DMS153 treated with DMSO at 0.1 percent for 48 hours (cell line): Measurements from ENCODE around the gene VPS37B.
A peak's percentile ranks its signal among the peaks of the same experiment; 100 is the strongest.
"Not testable (repeated sequence)": the region's sequence is repeated elsewhere in the genome, so short reads cannot be mapped to it uniquely, and the experiment has no call there.

ENCODE experiments used
- DNase-seq: peaks from one replicate; lab custom pipeline; 2025; ENCODE audit not compliant: unreplicated experiment; lab: John Stamatoyannopoulos, UW

VPS37B gene, protein sequence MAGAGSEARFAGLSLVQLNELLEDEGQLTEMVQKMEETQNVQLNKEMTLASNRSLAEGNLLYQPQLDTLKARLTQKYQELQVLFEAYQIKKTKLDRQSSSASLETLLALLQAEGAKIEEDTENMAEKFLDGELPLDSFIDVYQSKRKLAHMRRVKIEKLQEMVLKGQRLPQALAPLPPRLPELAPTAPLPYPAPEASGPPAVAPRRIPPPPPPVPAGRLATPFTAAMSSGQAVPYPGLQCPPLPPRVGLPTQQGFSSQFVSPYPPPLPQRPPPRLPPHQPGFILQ

DNA sequence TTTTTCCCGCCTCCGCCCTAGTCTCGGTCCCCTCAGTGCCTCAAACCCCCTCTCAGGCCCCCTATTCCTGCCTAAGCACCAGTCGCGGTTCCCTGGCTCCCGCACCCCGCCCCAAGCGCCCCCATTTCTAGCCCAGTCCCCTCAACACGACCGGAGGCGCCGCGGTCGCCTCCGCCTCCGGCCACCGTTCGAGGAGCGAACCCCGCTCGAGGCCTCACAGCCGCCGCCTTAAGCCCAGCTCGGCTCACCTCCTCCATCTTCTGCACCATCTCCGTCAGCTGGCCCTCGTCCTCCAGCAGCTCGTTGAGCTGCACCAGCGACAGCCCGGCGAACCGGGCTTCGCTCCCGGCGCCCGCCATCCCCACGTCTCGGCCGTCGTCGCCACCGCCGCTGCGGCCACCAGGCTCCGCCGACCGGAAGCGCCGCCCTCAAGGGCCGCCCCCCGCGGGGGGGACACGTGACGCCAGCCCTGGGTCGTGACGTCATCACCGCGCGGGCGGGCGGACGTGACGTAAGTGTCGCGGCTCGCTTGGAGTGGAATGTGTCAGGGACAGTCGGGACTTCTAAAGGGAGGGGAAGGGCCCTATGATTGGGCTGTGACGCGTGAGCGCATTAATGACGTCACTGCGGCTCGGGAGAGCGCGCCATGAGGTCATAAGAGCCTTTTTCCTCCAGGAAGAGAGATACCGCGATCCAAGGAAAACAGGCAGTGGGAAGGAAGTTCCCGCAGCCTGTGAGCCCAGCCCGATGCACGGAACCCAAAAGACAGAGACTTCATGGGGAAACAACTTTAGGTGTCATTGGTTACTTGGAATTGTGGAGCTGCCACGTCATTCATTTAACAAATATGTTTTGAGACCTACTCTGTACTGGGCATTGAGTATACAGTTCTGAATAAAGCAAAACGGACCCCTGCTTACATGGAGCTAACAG is at the start of gene VPS37B:
TSS of gene VPS37B (minus strand) at position 421 of the 933 bp plus-strand sequence. CDS start at position 359, 62 bp downstream.
- DNase-seq: peak; percentile 43

DNA sequence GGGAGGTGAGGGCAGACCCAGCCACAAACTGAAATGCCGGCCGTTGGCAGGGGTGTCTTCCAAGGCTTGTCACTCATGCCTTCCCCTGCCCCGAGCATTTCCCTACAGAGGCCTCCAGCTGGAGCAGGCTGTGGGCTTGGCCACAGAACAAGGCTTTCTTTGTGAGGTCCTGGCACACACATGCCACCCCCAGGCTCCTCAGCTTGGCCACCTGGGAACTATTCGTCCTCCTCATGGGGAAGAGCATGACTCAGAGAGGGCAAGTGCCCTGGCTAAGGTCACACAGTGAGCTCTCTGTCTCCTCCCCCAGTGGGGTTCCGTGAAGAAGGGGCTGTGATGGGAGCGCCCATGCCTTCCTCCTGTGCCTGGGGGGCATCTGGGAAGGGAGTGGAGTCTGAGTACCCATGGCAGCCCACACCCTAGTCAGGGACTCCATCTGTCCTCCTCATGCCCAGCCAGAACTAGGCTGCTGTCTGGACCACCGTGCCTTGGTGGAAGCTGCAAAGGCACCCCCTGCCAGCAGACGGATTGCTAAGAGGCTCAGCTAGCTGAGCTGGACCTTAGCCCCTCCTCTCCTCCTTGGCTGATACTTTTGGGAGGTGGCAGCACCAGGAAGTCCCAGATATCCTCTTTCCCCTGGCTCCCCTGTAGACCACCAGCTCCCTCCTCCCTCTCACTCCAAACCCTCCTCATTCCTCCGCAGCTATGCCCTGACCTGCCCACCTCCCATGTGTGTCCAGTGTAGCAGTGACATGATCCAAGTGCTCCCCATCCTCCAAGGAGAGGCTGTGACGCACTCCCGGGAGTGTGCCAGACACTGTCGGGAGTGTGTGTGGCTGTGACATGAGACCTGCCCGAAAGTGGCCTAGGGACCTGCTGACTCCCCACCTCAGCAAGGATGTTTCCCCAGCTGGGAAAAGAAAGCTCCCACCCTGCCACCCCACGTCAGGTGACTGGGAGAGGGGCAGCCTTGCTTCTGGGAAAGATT is 49.0 kb upstream of the VPS37B start:
- no peak for DNase-seq

DNA sequence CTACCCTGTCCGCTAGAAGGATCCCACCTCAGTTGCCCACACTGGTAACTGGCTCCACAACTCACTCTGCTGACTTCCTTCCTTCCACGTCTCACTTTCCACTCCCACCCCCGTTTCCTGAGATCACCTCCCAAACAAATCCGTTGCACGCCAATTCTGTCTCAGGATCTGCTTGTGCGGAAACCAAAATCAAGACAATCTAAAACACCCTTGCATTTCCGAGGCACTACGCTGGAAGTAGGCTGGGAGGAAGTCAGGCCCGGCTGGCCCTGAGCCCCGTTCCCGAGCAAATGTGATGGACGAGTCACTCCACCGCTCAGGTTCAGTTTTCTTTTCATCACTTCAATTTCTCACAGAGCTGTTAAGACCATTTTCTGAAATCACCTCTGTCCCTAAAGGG is 47.3 kb upstream of the VPS37B start:
- no peak for DNase-seq

DNA sequence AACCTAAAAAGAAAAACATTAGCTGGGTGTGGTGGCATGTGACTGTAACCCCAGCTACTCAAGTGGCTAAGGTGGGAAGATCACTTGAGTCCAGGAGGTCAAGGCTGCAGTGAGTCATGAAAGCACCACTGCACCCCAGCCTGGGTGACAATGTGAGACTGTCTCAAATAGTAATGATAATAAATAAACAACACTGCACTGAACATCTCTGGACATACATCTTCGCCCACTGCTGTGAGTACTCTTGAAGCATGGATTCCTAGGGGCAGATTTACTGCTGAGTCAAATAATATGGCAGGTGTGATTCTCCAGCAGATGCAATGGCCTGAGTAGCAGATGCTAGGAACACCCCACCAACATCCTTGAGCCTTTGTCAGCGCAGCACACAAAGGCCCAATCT is 46.7 kb upstream of the VPS37B start:
- no peak for DNase-seq

DNA sequence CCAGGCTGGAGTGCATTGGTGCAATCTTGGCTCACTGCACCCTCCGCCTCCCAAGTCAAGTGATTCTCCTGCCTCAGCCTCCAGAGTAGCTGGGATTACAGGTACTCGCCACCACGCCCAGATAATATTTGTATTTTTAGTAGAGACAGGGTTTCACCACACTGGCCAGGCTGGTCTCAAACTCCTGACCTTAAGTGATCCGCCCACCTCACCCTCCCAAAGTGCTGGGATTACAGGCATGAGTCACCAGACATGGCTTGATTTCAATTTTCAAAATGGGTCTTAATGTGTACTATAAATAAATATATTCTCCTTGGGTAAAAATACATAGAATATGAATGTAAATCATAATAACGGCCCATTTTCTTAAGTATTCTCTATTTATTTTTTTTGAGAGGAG is 45.4 kb upstream of the VPS37B start:
- DNase-seq: not testable (repeated sequence)

DNA sequence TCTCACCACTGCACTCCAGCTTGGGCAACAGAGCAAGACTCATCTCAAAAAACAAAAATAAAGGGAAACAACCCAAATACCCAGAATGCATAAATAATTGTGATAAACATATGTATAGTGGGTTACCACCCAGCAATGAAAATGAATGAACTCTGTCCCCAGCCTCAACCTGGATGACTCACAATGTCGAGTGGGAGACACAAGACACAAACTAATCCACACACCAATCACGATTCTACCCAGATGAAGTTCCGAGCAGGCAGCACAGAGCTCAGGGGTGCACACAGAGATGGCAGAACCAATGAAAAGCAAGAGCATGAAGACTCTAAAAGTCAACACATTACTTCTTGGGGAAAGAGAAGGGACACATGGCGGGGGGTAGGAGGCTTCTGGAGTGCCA is 43.2 kb upstream of the VPS37B start:
- no peak for DNase-seq

DNA sequence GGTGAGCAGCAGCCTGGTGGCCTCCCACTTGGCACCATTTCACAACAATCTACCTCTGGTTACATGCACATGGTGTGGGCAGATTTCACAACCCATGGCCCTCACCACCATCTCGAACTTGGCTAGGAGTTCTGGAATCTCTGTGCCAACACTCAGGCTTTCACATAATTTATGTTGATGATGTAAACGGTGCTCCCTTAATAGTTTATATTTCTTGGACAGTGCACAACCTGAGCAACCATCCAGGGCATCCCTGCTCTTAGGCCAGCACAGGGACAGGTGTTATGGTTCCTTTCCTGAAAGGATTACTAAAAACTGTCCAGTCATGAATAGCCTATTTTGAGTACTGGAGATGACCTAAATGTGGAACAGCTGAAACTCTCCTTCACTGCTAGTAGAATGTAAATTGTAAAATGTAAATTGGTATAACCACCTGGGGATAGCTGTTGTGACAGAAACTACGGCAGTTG is 41.7 kb upstream of the VPS37B start:
- DNase-seq: no peak

DNA sequence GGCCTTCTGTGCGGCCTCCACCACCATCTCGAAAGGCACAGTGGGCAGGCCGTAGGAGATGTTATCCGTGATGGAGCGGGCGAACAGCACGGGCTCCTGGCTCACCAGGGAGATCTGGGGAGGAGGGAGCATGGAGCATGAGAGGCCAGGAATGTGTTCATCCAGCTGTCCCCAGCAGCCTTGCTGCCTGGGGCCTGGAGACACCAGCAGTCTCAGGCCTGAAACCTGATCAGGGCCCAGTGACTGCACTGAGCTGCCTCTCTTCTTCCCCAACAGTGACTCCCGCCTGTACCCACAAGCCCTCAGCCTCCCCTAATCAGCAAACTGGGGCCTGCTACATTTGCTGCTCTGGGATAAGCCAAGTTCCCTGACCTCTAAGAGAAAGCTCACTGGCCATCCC is 39.4 kb upstream of the VPS37B start:
- no peak for DNase-seq

DNA sequence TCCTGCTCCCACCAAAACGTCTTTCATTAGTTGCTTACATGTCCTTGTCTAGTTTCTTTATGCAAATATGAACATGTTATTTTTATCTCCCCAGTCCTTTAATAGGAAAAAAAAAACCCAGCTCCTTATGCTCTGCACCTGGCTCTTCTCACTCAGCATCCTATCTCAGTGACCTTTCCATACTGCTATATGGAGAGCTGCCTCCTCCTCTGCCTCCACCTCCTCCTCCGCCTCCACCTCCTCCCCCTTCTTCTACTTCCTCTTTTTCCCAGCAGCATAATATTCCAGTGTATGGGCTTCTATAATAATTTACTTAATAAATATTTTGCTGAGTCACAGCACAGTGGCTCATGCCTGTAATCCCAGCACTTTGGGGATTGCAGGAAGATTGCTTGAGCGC is 38.8 kb upstream of the VPS37B start:
- no peak for DNase-seq

DNA sequence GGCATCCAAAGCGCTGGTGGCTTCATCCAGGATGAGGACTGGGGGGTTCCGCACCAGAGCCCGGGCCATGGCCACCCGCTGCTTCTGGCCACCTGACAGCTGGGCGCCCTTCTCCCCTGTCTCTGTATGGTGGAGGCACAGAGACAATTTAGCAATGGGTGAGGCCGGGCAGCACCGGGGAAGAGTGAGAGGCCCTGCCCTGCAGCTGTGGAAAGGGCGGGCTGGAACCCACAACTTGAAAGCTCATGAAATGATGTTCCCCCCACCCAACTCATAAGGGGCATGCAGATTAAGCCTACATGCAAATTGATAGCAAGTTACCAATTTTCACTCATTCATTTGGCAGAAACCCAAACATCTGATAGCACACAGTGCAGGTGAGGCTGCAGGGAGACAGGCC is 36.3 kb upstream of the VPS37B start:
- DNase-seq: no peak

DNA sequence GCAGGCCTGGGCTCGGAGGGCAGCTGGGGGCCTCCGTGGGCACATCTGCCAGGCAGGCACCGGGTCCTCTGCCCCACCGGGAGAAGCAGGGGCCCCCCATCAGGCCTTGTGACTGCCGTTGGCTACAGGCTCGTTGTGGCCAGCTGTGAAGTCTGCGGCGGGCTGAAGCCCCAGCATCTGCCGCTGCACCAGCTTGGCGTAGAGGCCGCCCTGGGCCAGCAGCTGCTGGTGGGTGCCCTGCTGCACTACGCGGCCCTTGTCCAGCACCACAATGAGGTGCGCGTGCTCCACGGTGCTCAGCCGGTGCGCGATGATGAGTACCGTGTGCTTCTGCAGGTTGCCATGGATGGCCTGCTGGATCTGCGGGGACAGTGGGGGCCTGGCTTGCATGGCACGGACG is 33.9 kb upstream of the VPS37B start:
- no peak for DNase-seq

DNA sequence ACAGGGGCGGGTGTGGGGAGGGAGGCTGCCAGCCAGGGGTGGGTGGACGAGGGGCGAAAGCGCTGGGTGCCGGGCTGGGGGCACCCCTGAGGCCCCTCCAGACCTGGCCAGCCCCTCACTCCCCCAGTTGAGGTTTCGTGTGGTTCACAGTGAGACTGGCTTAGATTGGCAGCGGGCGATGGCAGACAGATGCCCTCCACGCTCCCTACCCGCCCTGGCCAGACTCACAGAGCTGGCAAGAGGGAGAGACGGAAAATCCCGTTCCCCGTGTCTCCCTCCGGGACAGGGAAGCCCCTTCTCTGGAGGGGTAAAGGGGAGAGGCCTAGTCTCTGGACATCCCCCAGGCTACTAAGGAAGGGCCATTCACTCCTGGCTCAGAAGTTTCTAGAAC is 33.2 kb upstream of the VPS37B start:
- DNase-seq: no peak

DNA sequence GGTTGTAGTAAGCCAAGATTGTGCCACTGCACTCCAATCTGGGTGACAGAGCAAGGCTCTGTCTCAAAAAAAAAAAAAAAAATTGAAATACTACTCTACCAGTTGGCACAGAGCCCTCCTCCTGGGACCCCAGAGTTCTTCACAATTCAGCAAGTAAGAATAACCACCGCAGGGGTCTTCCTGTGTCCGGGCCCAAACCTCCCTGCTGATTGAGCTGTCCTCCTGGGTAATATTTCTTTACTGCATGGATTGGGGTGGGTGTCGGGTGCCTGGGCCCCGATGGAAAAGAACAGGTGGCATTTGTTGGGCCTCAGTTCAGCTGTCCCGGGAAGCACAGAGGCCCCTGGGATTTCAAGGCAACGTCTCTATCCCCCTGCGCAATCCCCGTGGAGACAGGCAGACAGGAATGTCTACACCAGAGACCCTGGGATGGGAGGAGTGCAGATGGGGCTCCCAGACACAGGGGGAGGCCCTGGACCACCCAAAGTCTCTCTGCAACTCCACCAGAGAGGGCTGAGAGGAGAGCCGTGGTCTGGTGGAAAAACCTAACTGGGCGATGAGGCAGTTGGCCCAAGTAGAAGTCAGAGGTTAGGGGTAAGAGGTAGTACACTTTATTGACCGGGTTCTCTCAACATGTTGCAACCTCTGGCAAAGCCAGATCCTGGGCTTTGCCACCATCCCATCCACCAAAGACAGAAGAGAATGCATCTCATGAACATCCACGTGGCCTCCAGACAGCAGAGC is 32.7 kb upstream of the VPS37B start:
- DNase-seq: no peak

DNA sequence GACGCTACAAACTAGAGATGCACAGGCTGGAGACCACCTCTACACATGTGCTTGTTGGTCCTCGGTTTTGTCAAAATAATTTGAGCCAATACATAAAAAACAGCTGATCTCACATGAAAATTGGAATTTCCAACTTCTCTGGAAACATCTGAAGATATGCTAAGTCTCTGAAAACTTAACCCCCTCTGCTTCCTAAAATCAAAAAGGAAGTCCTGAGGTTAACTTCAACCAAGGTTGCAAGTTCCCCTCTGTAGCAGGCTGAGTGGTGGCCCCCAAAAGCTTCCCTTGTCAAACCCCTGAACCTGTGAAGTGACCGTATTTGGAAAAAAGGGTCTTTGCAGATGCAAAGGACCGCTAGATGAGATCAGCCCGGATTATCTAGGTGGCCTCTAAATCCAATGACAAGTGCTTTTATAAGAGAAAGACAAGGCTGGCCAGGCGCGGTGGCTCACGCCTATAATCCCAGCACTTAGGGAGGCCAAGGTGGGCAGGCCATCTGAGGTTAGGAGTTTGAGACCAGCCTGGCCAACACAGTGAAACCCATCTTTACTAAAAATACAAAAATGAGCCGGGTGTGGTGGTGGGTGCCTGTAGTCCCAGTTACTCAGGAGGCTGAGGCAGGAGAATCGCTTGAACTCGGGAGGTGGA is 32.0 kb upstream of the VPS37B start:
- no peak for DNase-seq

DNA sequence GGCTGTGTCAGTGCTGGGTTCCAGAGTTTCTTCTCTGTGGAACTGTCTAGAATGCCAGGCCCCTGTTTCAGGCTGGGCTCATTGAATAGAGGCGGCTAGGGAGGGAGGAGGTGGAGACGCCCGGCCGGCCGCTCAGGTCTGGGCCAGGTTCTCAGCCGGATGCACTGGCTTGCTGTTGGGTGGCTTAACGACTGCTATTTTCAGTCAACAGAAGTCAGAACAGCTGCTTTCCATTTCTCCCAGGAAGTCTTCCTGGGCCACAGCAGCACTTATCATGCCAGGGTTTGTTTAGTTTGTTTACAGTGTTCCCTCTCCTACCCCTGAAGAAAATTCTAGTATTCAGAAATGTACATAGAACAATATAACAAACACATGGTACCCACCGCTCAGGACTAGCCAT is 26.0 kb upstream of the VPS37B start:
- DNase-seq: no peak

DNA sequence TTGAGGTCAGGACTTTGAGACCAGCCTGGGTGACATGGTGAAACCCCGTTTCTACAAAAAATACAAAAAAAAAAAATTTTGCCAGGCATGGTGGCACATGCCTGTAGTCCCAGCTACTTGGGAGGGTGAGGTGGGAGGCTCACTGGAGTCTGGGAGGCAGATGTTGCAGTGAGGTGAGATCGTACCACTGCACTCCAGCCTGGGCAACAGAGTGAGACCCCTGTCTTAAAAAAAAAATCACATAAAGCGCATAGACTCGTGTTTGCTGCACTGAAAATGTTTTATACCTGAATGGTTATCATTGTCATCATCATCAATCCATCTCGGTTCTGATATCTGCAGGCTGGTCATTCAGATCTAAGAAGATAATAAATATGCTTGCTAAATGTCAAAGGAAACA is 24.8 kb upstream of the VPS37B start:
- no peak for DNase-seq

DNA sequence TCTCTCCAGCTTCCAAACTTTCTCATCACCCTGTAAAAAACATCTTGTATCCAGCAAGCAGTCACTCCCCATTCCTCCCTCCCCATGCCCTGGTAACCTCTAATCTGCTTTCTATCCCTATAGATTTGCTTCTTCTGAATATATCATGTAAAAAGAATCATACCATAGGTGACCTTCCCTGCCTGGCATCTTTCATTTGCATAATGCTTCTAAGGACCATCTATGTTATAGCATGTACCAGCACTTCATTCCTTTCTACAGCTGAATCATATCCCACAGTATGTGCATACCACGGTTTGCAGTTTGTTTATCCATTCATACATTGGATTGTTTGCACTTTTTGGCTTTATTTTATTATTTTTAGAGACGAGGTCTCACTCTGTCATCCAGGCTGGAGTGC is 22.9 kb upstream of the VPS37B start:
- DNase-seq: no peak

DNA sequence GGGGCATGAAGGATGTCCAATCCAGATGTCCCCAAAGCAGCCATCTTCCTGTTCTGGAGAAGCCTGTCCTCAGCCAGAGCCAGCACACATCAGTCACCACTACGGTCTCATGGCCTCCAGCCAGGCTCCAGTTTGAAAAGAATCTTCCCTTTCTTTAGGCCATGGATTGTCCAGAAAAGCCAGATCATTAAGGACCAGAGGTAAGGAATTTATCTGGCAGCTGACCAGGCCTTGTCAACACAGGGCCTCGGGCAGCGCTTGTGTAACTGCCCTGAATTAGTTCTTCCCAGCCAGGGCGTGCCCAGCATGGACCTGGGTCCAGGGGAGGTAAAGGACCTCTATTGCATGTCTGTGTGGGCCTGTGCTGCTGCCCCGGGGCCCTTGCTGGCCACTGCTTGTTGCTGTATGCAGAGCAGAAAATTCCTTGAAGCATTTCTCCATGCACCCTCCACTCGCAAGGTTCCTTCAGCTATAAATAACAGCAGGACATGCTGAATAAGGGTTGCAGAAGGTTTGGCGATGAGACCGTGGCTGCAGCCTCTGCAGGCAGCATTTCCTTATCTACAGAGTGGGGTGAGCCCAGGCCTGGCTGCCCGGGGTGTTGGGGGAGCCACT is 21.7 kb upstream of the VPS37B start:
- DNase-seq: no peak
